Activated CD4-positive, alpha-beta T cell treated with anti-CD3 and anti-CD28 coated beads, Interleukin-2, Interleukin-4, amounts not matched to agents 100 ng/mL and 50 ng/mL, durations not matched to agents 16 hours and 8 hours (primary cell): ENCODE measurements around the gene GSKIP.
A peak's percentile ranks its signal among the peaks of the same experiment; 100 is the strongest.

Source experiments
- DNase-seq: peaks from one replicate; pipeline ENCODE4 v3.0.0-alpha.2; 2020; ENCODE audit warnings: low spot score

The GSKIP gene

GRCh38 chr14:96380735-96381134, 17.4 kb downstream of the GSKIP start:
- no peak for DNase-seq

DNA sequence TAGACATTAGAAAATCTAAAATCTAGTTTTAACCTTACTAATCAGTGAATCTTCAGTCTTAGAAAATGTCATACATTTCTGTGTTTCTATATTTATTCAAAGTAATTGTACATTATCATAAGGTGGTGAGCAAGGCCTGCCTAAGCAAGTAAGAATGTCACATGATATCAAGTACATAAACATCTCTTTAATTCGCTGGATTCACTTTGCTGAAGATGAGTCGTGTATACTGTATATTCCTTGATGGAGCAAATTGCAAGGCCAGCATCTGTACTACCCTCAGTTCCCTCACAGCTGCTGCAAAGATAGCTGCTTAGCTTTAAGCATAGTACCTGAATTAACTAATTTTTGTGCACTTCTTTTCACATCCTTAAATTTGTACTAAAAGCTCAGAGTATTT, 20.1 kb downstream of the GSKIP start:
- no peak for DNase-seq

DNA sequence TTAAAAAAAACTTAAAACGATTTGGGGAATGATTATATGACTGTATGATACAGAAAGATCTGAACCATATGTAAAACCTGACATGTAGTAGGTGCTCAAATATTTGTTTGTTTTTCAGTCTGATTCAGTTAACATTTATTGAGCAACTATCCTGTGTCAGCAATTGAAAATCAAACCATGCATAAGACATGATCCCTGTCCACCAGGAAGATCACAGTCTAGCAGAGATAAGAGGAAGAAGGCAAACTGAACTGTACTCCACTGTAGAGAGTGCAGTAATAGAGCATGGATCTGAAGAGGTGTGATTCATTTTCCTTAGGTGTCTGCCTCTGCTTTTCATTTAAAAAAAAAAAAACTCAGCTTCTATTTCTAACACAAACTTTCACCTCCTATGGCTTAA, 20.7 kb downstream of the GSKIP start:
- no peak for DNase-seq

- DNase-seq: no peak
Observed at GRCh38 chr14:96384740-96385139, 21.4 kb downstream of the GSKIP start.

- DNase-seq: no peak
Observed at GRCh38 chr14:96385385-96385784, 22.1 kb downstream of the GSKIP start.

DNA sequence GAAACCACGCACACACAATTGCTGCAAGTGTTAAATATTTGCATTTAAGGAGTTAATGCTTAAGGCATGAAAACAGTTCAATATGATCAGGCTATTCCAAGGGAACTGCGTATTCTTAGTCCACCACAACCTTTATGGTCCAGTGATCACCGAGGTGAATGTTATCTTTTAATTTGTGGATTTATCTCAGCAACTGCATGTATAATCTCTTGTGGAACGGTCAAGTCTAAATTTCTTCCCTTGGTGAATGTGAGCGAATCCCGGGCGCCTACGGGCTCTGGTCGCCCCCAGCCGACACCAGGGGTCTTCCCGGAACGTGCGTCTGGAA, 27.6 kb downstream of the GSKIP start:
- no peak for DNase-seq

- peak; percentile 99 for DNase-seq
Observed at GRCh38 chr14:96391293-96392118, 28.2 kb downstream of the GSKIP start.

- no peak for DNase-seq
Observed at GRCh38 chr14:96393071-96393691, 29.9 kb downstream of the GSKIP start.

- no peak for DNase-seq
Observed at GRCh38 chr14:96394047-96394815, 30.9 kb downstream of the GSKIP start.

DNA sequence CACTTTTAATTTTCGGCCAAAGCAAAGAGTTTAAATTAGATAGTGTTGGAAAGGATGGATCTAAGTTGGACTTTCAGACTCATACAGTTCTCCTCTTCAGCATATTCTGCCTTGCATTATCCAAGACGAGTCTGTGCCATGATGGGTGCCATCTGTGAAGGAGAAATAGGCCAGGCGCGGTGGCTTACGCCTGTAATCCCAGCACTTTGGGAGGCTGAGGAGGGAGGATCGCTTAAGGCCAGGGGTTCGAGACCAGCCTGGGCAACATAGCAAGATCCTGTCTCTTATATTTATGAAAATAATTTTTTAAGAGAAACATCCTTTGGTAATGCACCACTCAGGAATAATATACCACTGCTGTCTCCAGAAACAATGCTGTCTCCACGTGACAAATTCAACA, 35.1 kb downstream of the GSKIP start:
- no peak for DNase-seq

GRCh38 chr14:96398921-96399320, 35.6 kb downstream of the GSKIP start:
- no peak for DNase-seq

DNA sequence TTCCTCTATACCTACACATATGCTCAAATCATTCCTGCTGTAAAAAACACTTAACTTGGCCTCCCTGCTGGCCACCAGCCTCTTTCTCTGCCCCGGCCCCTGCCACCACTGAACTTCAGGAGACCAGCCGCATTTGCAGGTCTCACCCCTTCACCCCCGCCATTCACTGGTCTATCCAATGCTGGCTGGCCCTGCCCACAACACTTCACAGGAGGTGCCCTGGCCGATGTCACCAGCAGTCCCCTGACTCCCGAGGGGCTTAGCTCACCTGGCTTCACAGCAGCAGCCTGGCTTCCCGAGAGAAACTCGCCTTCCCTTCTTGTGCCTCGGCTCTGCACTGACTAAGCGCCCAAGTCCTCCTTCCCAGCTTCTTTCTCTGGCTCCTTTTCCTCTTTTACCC, 36.1 kb downstream of the GSKIP start:
- no peak for DNase-seq

DNA sequence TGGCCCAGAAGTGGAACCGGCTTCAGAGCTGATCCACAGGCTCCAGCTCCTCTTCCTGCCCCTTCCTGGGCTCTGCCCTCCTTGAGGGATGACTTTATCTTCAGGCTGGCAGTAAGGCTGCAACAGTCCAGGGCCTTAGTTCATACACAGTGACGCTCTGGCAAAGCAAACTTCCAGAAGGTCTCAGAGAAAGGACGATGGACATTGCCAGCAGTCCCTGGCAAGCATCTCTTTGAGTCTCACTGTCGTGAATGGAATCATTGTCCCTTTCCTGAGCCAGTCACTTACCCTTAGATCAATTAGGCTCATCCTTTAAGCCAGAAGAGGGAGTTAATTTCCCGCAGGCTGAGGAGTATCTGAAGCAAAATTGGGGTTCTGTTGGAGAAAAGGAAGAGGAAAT, 37.2 kb downstream of the GSKIP start:
- DNase-seq: no peak

- no peak for DNase-seq
Observed at GRCh38 chr14:96403409-96403808, 40.1 kb downstream of the GSKIP start.

- DNase-seq: no peak
Observed at GRCh38 chr14:96405677-96406076, 42.4 kb downstream of the GSKIP start.

GRCh38 chr14:96407935-96408570, 44.7 kb downstream of the GSKIP start:
- DNase-seq: no peak

- no peak for DNase-seq
Observed at GRCh38 chr14:96408608-96409007, 45.3 kb downstream of the GSKIP start.

- DNase-seq: no peak
Observed at GRCh38 chr14:96409701-96410100, 46.4 kb downstream of the GSKIP start.

- no peak for DNase-seq
Observed at GRCh38 chr14:96410119-96410518, 46.8 kb downstream of the GSKIP start.

- DNase-seq: no peak
Observed at GRCh38 chr14:96413526-96413925, 50.2 kb downstream of the GSKIP start.

DNA sequence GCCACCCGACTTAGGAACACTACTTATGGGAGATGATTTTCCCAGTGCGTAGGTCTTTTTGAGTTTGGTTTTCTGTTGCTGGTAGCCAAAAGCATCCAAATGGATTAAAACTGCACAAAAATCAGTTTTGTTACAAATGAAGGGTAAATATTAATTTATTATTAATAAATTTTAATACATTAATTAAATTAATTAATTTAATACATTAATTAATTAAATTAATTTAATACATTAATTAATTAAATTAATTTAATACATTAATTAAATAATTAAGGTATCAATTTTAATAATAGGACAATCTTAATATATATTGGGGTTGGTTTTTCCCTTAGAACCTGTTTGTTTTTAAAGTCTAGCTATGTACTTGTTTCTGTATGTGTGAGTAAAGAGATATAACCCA, 52.2 kb downstream of the GSKIP start:
- DNase-seq: no peak

- DNase-seq: no peak
Observed at GRCh38 chr14:96416292-96416691, 53.0 kb downstream of the GSKIP start.

DNA sequence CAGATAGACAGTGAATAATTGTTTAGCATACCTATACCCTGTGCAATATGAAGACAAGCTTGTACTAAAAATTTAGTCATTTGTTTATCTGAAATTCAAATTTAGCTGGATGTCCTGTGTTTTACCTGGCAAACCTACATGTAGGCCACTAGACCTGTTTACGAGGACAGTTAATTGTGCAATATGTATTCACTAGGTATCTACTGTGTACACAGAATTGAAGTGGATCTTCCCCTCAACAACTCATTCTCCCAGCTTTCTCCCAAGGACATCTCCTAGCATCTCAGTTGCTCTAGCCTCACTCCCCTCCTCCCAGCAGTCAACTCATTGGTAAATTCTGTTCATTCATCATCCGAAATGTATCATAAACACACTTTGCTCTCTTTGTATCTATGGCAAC, 53.9 kb downstream of the GSKIP start:
- DNase-seq: no peak
